Activated gamma-delta T cell treated with anti-CD3 and anti-CD28 coated beads, Interleukin-2, amount 50 U/mL, for 16 hours (primary cell): ENCODE measurements around the gene MCF2L2.

Experiments
- DNase-seq: peaks from one replicate; pipeline ENCODE4 v3.0.0-alpha.2; 2020; ENCODE audit warnings: low read depth

MCF2L2 gene

DNA sequence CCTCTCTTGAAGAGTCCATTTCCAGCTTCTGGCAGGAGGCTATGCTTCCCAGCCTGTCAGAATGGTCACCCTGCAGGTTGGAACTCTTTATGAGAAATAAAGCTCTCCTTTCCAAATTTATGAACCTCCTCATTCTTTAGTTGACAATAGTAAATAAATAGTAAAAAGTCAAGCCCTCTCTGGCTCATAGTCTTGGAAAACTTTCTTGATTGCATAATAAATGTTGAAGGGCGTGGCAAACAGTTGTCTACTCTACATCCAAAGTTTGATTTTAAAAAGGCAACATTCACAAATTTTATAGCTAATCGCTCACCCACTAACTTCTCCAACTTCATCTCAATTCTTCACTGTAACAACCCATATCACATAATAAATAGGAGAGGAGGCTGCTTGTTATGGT is 58.8 kb downstream of the MCF2L2 start:
- no peak for DNase-seq

- DNase-seq = no peak
These were observed 59.3 kb downstream of the MCF2L2 start for GRCh38 chr3:183369117-183369516.

DNA sequence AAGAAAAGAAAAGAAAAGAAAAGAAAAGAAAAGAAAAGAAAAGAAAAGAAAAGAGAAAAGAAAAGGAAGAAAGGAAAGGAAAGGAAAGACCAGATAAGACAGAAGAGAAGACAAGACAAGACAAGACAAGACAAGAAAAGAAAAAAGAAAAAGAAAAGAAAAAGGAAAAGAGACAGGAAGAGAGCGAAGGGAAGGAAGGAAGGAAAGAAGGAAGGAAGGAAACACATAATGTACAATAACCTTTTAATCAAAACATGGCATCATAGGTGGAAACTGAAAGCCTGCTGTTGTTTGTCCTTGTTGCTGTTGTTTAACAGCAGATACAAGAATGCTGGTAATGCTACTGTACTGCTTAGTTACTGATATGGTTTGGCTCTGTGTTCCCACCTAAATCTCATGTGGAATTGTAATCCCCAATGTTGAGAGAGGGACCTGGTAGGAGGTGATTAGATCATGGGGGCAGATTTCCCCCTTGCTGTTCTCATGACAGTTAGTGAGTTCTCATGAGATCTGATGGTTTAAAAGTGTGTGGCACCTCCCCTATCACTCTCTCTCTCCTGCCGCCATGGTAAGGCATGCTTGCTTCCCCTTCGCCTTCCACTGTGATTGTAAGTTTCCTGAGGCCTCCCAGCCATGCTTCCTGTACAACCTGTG is 67.3 kb downstream of the MCF2L2 start:
- DNase-seq = no peak

- DNase-seq = no peak
These were observed 69.4 kb downstream of the MCF2L2 start for GRCh38 chr3:183359036-183359435.

GRCh38 chr3:183357564-183358079 is 70.8 kb downstream of the MCF2L2 start:
- no peak for DNase-seq

GRCh38 chr3:183356920-183357319 is 71.5 kb downstream of the MCF2L2 start:
- no peak for DNase-seq

GRCh38 chr3:183354874-183355273 is 73.5 kb downstream of the MCF2L2 start:
- no peak for DNase-seq

GRCh38 chr3:183354325-183354831 is 74.0 kb downstream of the MCF2L2 start:
- DNase-seq = no peak

- DNase-seq = no peak
These were observed 75.0 kb downstream of the MCF2L2 start for GRCh38 chr3:183353421-183353820.

DNA sequence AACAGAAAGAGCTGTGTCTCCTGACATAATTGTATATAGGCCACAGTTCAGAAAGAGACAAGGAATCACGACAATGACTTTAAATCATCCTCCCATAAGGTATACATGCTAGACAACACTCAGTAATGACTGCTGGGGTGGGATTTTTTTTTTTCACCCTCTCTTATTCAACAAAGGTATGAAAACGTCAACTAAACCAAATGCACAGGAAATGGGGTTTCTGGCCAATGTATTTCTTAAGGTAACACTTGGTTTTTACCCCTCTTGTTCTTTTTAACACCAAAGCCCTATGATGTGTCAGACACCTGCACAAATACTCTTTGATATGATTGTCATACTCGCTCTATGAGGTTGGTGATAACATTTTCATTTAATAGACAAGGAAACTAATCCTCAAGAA is 78.3 kb downstream of the MCF2L2 start:
- no peak for DNase-seq

GRCh38 chr3:183349421-183350157 is 78.8 kb downstream of the MCF2L2 start:
- no peak for DNase-seq

DNA sequence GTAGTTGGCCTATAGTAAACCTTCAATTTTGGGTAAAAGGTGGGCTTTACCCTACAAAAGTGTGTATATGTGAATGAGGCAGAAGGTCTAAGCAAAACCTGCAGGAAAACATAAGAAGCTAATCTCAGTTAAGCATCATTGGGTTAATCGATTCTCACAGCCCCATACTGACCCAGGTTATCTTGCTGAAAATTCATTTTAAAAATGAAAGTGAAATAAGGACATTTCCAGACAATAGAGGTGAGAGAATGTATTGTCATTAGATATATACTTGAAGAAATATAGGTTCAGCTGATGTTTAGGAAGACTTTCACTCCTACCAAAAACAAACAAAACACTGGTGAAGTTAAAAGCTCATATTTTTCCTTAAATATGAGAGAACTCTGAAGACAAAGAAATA is 85.6 kb downstream of the MCF2L2 start:
- DNase-seq = no peak

- no peak for DNase-seq
These were observed 86.7 kb downstream of the MCF2L2 start for GRCh38 chr3:183341545-183342288.

GRCh38 chr3:183340222-183340621 is 88.2 kb downstream of the MCF2L2 start:
- no peak for DNase-seq

DNA sequence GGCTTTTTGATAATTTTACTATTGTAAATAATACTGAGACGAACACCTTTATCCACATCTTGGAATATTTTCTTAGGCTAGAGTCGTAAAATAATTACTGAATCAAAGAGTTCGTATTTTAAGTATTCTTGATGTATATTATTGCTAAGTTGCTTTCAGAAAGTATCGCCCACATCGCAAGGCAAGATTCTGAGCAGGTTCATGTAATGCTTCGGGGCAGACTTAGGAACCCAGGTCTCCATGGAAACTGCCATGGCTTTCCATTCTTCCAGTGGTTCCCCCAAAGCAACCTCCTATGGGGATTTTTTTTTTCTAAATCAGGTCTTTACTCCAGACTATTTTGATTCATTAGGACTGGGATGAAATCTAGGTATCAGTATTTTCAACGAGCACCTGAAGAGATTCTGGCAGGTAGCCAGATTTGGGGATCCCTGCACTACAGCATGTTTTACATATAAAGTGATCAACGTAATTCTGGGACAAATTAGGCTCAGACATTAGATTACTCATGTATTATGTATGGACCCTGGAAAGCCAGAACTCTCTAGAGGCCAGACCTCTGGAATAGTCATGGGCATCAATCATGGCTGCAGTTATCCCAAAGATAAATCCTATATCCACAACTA is 88.8 kb downstream of the MCF2L2 start:
- DNase-seq = no peak

DNA sequence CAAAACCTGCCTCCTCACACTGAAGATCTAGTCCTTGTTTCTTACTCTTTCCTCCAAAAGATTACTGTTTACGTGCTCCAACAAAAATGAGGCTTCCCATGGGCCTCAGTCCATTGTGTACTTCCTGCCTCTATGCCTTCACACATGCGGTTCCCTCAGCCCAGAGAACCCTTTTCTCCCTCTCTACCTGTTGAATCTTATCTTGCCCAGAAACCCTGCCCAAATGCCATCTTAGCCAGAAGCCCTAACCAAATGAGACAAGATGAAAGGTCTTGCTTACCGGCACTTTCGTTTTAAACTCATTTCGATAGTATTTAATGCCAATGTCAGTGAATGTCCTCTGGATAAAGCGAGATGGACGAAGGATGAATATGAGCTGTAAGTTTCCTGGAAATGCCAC is 89.9 kb downstream of the MCF2L2 start:
- DNase-seq = no peak

DNA sequence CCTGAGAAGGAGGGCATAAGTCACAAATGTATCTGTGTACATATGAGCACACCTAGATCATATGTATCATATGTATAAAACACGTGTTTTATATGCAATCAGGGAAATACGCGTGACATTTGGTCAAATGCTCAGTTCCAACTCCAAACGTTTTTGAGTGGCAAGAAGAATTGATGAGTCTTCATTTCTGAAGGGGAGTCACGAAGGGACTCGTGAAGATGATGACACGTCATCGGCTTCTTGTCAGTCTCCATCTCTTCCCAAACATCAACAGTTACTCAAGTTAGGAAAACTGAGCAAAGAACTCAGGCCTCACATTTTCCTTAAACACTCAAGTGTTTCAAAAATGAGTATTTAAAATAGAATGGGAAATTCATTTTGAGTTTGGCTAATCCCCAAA is 95.9 kb downstream of the MCF2L2 start:
- no peak for DNase-seq

DNA sequence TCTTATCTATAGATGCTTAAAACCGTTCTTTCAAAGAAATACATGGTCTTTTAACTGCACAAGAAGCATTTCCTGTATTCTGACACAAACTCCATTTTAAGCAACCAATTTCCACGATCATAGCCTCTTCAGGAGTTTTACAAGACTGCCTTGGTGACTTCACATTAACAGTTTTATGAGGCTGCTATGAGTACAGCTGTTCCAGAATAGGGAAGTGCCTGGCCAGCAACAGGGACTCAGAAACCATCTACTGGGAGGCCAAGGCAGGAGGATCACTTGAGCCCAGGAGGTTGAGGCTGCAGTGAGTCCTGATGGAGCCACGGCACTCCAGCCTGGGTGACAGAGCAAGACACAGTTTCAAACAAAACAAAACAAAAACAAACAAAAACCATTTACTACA is 96.9 kb downstream of the MCF2L2 start:
- no peak for DNase-seq

GRCh38 chr3:183330881-183331280 is 97.5 kb downstream of the MCF2L2 start:
- no peak for DNase-seq

GRCh38 chr3:183329543-183329942 is 98.9 kb downstream of the MCF2L2 start:
- no peak for DNase-seq

GRCh38 chr3:183328823-183329222 is 99.6 kb downstream of the MCF2L2 start:
- DNase-seq = no peak

DNA sequence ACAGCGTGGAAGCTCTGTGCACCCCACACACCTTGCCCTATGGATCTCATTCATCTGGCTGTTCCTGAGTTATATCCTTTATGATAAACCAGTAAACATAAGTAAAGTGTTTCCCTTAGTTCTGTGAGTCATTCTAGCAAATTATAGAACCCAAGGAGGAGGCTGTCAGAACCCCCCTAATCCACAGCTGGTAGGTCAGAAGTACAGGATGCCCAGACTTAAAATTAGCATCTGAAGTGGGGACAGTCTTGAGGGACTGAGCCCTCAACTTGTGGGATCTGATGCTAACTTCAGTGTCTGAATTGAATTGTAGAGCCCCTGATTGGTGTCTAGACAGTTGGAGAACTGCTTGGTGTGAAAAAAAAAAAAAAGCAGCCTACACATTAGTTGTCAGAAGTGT is 100.3 kb downstream of the MCF2L2 start:
- no peak for DNase-seq
